Fibroblast of mammary gland (primary cell): ENCODE measurements around the gene LTK.

Source experiments
- DNase-seq: peaks from one replicate; pipeline ENCODE4 v3.0.0-alpha.2; 2010; ENCODE audit warnings: low read depth
- H3K4me3 ChIP-seq: 2 replicates; pipeline ENCODE4 v1.5.1; 2011; ENCODE audit warnings: low read depth, mild to moderate bottlenecking, low read length, moderate library complexity; ENCODE audit not compliant: control insufficient read depth
- CTCF ChIP-seq: conservative IDR thresholded peaks from 2 replicates; pipeline ENCODE4 v1.5.1; 2011; ENCODE audit warnings: low read depth, low read length, inconsistent platforms; ENCODE audit not compliant: control insufficient read depth, insufficient read depth

Gene LTK

DNA sequence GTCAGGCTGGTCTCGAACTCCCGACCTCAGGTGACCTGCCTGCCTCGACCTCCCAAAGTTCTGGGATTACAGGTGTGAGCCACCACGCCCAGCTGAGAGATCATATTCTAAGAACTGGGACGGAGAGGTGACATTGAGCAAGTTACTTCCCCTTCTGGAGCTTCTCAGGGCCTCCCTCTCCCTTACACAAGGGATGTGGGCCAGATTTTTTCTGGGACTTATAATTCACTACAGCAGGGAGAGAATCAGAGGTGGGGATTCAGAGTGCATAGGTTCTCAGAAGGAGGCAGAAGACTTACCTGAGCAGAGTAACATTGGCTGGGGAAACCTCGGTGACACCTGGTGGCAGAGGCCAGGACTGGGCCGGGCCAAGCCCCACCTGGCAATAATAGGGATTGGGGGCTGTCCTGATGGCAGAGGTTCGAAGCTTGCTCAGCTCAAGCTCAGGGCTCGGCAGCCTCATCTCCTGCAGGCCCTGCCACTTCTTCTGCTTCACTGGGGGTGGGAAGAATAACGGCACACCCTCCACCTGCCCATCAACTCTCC lies 6.8 kb downstream of the LTK start:
- DNase-seq, result no peak
- H3K4me3 ChIP-seq, result no peak overlapping the region
- no peak for TF ChIP-seq CTCF

GRCh38 chr15:41505776-41506175 lies 7.9 kb downstream of the LTK start:
- no peak overlapping the region for H3K4me3 ChIP-seq
- DNase-seq, result no peak
- no peak for TF ChIP-seq CTCF

GRCh38 chr15:41504751-41505492 lies 8.7 kb downstream of the LTK start:
- no peak for TF ChIP-seq CTCF
- no peak overlapping the region for H3K4me3 ChIP-seq
- DNase-seq, result no peak

GRCh38 chr15:41503669-41504010 lies 10.0 kb downstream of the LTK start:
- no peak overlapping the region for H3K4me3 ChIP-seq
- no peak for TF ChIP-seq CTCF
- DNase-seq, result no peak

DNA sequence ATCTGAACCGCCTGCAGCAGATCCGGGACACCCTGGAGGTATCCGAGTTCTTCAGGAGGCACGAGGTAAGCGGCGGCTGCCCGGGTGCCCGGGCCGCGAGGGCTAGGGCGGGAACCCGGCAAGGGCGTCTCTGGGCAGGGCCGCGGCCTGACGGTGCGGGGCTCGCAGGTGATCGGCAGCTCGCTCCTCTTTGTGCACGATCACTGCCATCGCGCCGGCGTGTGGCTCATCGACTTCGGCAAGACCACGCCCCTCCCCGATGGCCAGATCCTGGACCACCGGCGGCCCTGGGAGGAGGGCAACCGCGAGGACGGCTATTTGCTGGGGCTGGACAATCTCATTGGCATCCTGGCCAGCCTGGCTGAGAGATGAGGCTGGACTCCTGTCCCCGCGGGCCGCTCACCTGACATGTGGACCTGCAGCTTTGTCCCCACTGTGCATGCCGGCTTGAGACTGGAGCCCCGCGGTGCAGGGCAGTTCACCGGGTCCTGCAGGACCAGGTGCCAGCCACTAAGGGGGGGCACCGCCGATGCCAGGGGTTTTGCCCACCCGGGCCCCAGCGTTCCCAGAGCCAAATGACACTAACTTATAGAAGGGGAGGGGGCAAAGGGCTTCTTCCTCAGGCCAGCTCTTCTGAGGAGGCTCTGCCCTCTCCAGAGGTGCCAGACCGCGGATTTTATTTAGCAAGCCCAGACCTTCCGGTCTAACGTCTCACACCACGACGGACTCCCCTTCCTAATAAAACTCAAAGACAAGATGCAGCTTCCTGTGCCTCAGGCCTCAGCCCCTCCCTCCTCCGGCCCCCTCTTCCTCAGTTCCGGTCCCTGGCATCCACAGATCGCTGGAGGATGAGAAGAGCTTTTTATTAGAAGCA lies 10.6 kb downstream of the LTK start:
- no peak for DNase-seq
- no peak for TF ChIP-seq CTCF
- no peak overlapping the region for H3K4me3 ChIP-seq

- TF ChIP-seq CTCF, result no peak
- H3K4me3 ChIP-seq, result no peak overlapping the region
- no peak for DNase-seq
Observed at GRCh38 chr15:41501931-41502794, 11.5 kb downstream of the LTK start.
